Measurements from ENCODE around the gene MICAL1.
"Not testable (repeated sequence)": the region's sequence is repeated elsewhere in the genome, so short reads cannot be mapped to it uniquely, and the experiment has no call there.

MICAL1 gene

GRCh38 chr6:109465772-109466171, 10.2 kb upstream of the MICAL1 start:
- Histone ChIP-seq H3K9ac (ENCODE audit: low read depth, low read length, poor library complexity, severe bottlenecking) (no peak overlapping the region), H3K79me2 (ENCODE audit: insufficient read depth, low read length) (peaks cover 17% of the 10 kb centered on the region; the same call in 1 of the 2 replicates), H3K9me2 (replicated peaks; ENCODE audit: low read depth, low read length) (no peaks in the 10 kb centered on the region), H3K4me1 (ENCODE audit: insufficient read depth, low read length, poor library complexity, severe bottlenecking) (no peaks in the 10 kb centered on the region), H3K9me3 (ENCODE audit: insufficient read depth, low read depth, low read length) (no peaks in the 10 kb centered on the region), H3K4me2 (ENCODE audit: low read depth, low read length, poor library complexity, severe bottlenecking) (no peak overlapping the region), H3K27me3 (ENCODE audit: insufficient read depth, low read length, poor library complexity, severe bottlenecking) (no peaks in the 10 kb centered on the region), H3K4me3 (ENCODE audit: low read length, poor library complexity, severe bottlenecking) (no peak overlapping the region), H3K36me3 (ENCODE audit: insufficient read depth, low read length) (peaks cover 59% of the 10 kb centered on the region), H4K20me1 (ENCODE audit: insufficient read depth, low read length, poor library complexity, severe bottlenecking) (no peaks in the 10 kb centered on the region), H2AFZ (ENCODE audit: low read length) (no peak overlapping the region), H3F3A (ENCODE audit: low read depth) (no peaks in the 10 kb centered on the region)
- TF ChIP-seq EZH2phosphoT487 (IDR thresholded peaks at IDR 0.05; ENCODE audit: borderline replicate concordance) (no peak), CTCF (conservative IDR thresholded peaks at IDR 0.05; ENCODE audit: low read length) (no peak)

GRCh38 chr6:109461733-109462526, 6.4 kb upstream of the MICAL1 start:
- Histone ChIP-seq H4K20me1 (ENCODE audit: insufficient read depth, low read length, poor library complexity, severe bottlenecking) (no peaks in the 10 kb centered on the region), H3K36me3 (ENCODE audit: insufficient read depth, low read length) (peaks cover 42% of the 10 kb centered on the region), H3K4me2 (ENCODE audit: low read depth, low read length, poor library complexity, severe bottlenecking) (no peak overlapping the region), H3K4me3 (ENCODE audit: low read length, poor library complexity, severe bottlenecking) (no peak overlapping the region), H3K79me2 (ENCODE audit: insufficient read depth, low read length) (peaks cover 13% of the 10 kb centered on the region; the same call in 1 of the 2 replicates), H2AFZ (ENCODE audit: low read length) (no peak overlapping the region), H3K9ac (ENCODE audit: low read depth, low read length, poor library complexity, severe bottlenecking) (no peak overlapping the region), H3K9me3 (ENCODE audit: insufficient read depth, low read depth, low read length) (no peaks in the 10 kb centered on the region), H3K9me2 (replicated peaks; ENCODE audit: low read depth, low read length) (no peaks in the 10 kb centered on the region), H3F3A (ENCODE audit: low read depth) (peaks cover 7% of the 10 kb centered on the region; the same call in 1 of the 2 replicates), H3K4me1 (ENCODE audit: insufficient read depth, low read length, poor library complexity, severe bottlenecking) (peaks cover 16% of the 10 kb centered on the region), H3K27me3 (ENCODE audit: insufficient read depth, low read length, poor library complexity, severe bottlenecking) (no peaks in the 10 kb centered on the region)
- no peak for TF ChIP-seq CTCF (conservative IDR thresholded peaks at IDR 0.05; ENCODE audit: low read length)
- TF ChIP-seq EZH2phosphoT487 (IDR thresholded peaks at IDR 0.05; ENCODE audit: borderline replicate concordance): no peak

- H3K4me2 ChIP-seq (ENCODE audit: low read depth, low read length, poor library complexity, severe bottlenecking); H3K9me2 ChIP-seq (replicated peaks; ENCODE audit: low read depth, low read length); H3K27me3 ChIP-seq (ENCODE audit: insufficient read depth, low read length, poor library complexity, severe bottlenecking); H3K9ac ChIP-seq (ENCODE audit: low read depth, low read length, poor library complexity, severe bottlenecking); H2AFZ ChIP-seq (ENCODE audit: low read length); H4K20me1 ChIP-seq (ENCODE audit: insufficient read depth, low read length, poor library complexity, severe bottlenecking); H3K9me3 ChIP-seq (ENCODE audit: insufficient read depth, low read depth, low read length); H3K4me3 ChIP-seq (ENCODE audit: low read length, poor library complexity, severe bottlenecking): not testable (repeated sequence)
- peaks cover 36% of the 10 kb centered on the region for H3K36me3 ChIP-seq (ENCODE audit: insufficient read depth, low read length)
- peaks cover 23% of the 10 kb centered on the region for H3K4me1 ChIP-seq (ENCODE audit: insufficient read depth, low read length, poor library complexity, severe bottlenecking)
- peaks cover 12% of the 10 kb centered on the region; the same call in 1 of the 2 replicates for H3F3A ChIP-seq (ENCODE audit: low read depth)
- H3K79me2 ChIP-seq (ENCODE audit: insufficient read depth, low read length): peaks cover 19% of the 10 kb centered on the region; the same call in 1 of the 2 replicates
Observed at GRCh38 chr6:109461205-109461604, 5.6 kb upstream of the MICAL1 start.

Measured in Loucy (cell line).